KG1 (cell line): ENCODE results near the gene MESP1.
"Not testable (repeated sequence)": the region's sequence is repeated elsewhere in the genome, so short reads cannot be mapped to it uniquely, and the experiment has no call there.

Experiments used
- DNase-seq: peaks from one replicate; lab custom pipeline; 2025; lab: John Stamatoyannopoulos, UW

The MESP1 gene

GRCh38 chr15:89750560-89751542, at the start of gene MESP1:
Gene MESP1 (minus strand): TSS chr15:89751249. CDS start chr15:89751231, 18 bp downstream.
- peak; percentile 77 for DNase-seq

DNA sequence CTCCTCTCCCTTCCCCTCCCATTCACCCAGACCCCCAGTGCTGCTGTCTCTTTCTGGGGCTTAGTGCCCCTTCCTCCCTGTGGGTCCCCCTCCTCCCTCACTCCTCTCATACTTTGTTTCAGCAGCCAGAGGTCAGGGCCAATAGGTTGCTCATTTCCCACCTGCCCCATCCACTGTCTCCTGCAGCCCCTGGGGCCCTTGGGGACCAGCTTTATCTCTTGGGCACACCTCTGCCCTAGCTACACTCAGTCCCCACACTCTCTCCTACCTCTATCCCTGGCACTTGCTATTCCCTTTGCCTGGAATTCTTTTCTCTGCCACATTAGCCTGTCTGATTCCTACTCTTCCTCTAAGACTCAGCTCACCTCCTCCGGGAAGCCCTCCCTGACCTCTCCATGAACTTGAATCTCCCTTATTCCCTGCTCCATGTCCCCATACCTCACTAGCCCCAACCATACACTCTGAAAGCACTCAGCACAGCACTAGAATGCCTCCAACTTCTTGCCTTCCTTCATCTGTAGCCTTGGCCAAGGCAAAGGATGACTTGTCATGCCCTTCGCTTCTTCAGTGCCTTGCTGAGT, 49.0 kb upstream of the MESP1 start:
- no peak for DNase-seq

DNA sequence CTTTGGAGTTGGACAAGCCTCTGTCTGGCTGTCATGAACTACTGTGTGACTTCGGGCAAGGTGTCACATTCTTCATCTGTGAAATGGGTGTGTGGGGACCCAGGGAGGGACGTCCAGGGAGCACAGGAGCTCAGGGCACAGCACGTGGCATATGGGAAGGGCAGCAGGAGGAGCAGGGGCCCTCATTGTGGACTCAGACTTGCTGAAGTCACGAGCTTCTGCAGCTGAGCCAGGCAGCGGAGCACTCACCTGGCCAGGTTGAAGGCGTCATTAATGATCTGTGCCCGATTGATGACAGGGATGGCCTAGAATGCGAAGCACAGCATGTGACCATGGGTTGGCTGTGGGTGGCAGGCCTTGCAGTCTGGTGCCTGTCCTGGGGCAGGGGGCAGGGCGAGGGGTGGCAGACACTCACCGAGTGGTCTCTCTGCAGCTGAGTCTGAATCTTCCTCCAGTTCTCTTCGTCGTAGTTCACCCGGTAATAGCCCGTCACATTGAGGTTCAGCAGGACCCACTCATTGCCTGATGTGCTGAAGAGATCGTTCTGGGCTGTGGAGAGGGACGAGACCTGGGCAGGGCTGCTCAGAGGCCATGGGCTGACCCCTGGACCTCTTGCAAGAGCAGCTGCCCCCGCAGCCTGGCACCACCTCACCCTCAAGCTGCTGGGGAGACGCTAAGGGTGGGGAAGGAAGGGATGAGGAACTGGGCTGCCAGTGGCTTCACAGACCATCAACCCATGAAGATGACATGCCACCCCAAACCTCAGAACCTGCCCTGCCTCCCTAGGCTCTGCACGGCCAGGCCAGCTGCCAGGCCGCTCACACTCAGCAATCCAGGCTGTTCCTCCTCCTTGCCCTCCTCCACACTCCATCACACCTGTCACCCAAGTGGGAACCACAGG, 48.2 kb upstream of the MESP1 start:
- DNase-seq, result no peak

GRCh38 chr15:89797678-89798201, 46.7 kb upstream of the MESP1 start:
- DNase-seq, result no peak

- no peak for DNase-seq
These were observed 44.9 kb upstream of the MESP1 start for GRCh38 chr15:89795996-89796395.

DNA sequence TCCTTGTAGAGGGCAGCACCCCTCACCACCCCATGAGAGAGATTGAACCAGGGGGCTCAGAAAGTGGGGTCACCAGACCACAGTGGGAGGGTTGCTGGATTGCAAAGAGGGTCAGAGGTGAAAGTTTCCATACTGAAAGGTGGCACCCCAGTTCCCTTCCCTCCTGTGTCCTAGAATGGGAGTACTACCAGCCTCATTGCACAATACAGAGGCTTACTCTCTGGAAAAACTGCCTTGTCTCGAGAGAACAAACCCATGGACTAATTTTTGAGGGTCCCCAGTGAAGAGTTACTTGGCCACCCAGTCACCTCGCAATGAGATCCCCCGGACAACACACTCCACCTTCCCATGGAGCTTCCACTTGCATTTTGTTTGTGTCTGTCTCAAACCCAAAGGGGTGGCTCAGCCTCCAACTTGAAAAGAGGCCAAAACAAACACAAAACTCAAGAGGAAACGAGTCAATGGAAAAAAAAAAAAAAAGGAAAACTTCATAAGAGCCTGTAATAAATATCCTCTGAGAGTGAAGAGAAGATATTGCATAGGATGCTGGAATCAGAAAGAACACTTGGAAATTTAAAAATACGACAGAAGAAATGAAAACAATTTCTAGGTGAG, 43.7 kb upstream of the MESP1 start:
- DNase-seq, result no peak

DNA sequence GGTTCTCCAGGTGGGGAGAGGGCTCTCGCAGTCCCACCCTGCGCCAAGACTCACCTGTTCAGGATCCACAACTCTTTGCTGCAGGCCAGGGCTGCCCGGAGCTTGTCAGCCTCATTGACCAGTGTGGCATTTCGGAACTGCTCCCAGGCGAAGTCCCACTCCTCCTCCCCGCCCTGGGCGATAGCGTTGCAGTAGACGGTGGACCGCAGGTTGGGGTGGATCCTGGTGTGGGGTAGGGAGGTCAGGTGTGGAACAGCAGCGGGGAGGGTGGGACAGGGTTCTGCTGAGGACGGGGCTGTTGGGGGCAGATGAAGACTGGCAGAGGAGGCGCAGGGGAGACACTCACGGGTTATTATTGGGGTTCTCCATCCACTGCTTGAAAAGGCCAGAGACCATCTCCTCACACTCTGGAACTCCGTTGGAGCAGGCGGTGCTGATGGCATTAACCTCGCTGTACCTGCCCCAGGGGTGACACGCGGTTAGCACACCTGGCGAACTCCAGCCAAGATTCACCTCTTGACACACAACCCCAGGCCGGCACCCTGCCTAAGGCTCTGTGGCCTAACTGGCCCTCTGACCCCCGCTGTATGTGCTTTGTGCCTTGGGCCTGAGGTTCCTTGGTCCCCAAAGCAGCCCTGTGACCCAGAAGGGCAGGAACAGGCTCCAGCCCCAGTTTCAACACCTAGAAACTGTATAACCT, 41.2 kb upstream of the MESP1 start:
- DNase-seq, result no peak

- DNase-seq, result no peak
These were observed 39.6 kb upstream of the MESP1 start for GRCh38 chr15:89790661-89791060.

DNA sequence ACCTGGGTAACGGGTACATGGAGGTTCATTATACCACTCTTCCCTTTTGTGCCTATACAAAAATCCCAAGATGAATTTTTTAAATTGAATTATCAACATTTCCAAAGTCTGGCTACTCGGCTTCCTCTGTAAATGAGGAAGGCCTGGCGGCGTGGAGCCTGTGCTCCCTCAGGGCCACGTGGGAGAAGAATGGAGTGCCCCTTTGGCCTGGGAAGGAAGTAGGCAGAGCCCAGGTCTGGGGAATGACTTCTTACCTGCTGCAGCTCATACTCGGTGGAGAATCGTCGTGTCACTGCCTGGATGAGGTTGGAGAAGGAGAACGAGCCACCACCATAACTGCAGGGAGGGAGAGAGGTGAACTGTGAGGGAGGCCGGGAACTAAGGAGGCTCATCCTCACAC, 39.2 kb upstream of the MESP1 start:
- no peak for DNase-seq

GRCh38 chr15:89788585-89788984, 37.5 kb upstream of the MESP1 start:
- not testable (repeated sequence) for DNase-seq

DNA sequence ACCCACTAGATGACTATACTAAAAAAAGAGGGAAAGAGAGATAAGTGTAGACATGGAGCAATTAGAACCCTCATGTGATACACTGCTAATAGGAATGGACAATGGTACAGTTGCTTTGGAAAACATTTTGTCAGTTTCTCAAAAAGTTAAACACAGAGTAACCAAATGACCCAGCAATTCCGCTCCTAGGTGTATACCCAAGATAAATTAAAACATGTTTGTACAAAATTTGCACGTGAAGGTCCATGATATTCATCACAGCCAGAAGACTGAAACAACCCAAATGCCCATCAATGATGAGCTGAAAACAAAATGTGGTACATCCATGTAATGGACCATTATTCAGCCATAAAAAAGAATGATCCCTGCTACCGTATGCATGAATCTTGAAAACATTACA, 36.9 kb upstream of the MESP1 start:
- DNase-seq, result no peak

- no peak for DNase-seq
These were observed 34.7 kb upstream of the MESP1 start for GRCh38 chr15:89785774-89786140.

DNA sequence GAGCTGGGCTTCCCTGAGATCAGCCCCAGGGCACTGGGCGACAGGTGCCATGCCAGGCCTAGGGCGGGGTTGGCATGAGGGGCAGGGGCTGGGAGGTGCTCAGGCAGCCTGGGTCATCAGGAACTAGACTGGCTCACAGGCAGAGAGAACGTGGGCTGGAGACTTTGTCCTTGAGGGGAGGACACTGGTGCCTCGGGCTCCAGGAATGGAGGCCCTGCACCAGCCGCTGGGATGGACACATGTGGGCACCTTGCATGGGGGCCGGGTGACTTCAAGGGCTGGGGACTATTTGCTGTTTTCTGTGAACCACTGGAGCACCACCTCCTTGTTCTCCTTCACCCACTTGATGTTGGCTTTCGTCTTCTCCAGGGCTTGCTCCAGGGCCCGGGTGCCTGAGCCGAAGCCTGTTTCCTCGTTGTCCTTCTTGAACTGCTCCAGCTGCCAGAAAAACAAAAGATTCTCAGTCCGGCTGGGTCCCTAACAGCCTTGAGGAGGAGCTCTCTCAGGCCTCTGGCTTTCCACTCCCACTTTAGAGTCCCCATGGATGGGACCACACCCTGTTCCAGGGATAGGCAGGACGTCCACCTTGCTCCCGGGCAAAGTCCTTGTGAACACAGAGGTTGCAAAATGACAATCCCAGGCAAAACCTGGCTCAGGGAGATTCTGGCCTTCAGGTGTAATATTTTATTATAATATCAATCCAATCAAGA, 34.2 kb upstream of the MESP1 start:
- no peak for DNase-seq

- no peak for DNase-seq
These were observed 33.6 kb upstream of the MESP1 start for GRCh38 chr15:89784686-89784960.

GRCh38 chr15:89783861-89784685, 33.0 kb upstream of the MESP1 start:
- no peak for DNase-seq

DNA sequence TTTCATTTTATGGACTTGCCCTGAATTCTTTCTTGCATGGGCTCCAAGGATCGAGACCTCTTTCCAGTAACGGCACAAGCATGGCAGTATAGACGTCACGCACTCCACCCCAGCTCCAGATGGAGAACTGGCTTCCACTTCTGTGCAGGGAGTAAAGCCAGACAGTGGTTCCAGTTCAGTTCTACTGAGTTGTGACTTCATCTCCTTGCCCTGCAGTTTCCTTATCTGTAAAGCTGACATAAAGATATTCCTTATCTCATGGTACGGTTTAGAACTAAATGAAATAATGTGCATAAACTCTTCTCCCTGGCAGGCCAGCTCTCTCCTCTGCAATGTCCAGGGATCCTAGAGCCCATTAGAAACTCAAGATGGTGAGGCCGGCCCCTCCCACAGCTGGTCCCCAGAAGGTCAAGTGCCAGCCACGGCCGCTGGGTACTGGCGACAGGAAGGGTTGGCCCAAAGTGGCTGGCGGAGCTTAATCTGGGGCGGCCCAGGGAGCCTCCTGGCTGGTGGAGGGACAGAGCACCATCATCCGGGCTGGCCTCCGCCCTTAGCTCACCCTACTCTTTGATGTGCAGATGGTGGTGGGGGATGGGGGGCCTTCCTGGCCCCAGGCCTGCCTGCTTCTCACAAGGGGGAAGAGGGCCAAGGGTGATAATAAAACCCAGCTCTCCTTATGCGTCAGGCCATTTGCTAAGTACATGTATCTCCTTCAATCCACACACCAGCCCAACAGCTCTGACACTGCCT, 32.2 kb upstream of the MESP1 start:
- DNase-seq, result no peak

DNA sequence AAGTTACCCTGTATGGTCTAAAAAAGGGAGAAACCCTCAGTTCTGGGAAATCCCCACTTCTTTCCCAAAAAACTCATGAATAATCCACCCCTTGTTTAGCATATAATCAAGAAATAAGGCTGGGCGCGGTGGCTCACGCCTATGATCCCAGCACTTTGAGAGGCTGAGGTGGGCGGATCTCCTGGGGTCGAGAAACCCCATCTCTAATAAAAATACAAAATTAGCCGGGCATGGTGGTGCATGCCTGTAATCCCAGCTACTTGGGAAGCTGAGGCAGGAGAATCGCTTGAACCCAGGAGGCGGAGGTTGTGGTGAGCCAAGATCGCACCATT, 31.5 kb upstream of the MESP1 start:
- DNase-seq, result not testable (repeated sequence)

- DNase-seq, result no peak
These were observed 31.0 kb upstream of the MESP1 start for GRCh38 chr15:89781891-89782618.

- DNase-seq, result no peak
These were observed 30.0 kb upstream of the MESP1 start for GRCh38 chr15:89781055-89781454.
